Activated naive CD8-positive, alpha-beta T cell treated with anti-CD3 and anti-CD28 coated beads for 36 hours (primary cell): ENCODE measurements around the gene PITX1. TPM values are rescaled to one million over a fixed set of nuclear protein-coding genes. Genes with fewer than 3 reads are reported as not detected.
"Not testable (repeated sequence)": the region's sequence is repeated elsewhere in the genome, so short reads cannot be mapped to it uniquely, and the experiment has no call there.

Experiments
- DNase-seq: peaks from one replicate; pipeline ENCODE4 v3.0.0; 2021
- H3K27ac Mint-ChIP-seq: one replicate; pipeline ENCODE4 v1.8.0; 2022; ENCODE audit warnings: mild to moderate bottlenecking, moderate library complexity, mixed read lengths
- H3K27me3 Mint-ChIP-seq: one replicate; pipeline ENCODE4 v1.8.0; 2022; ENCODE audit warnings: mild to moderate bottlenecking, mixed read lengths
- H3K36me3 Mint-ChIP-seq: one replicate; pipeline ENCODE4 v1.8.0; 2021; ENCODE audit warnings: mild to moderate bottlenecking, mixed read lengths
- H3K4me1 Mint-ChIP-seq: one replicate; pipeline ENCODE4 v1.8.0; 2021; ENCODE audit warnings: mixed read lengths
- H3K4me3 Mint-ChIP-seq: one replicate; pipeline ENCODE4 v1.8.0; 2022; ENCODE audit warnings: mild to moderate bottlenecking, moderate library complexity, mixed read lengths
- H3K9me3 Mint-ChIP-seq: one replicate; pipeline ENCODE4 v1.8.0; 2022; ENCODE audit warnings: mixed read lengths
- total RNA-seq, 2 experiments: library from RNA; stranded (reverse); gene quantifications; one replicate each; pipeline ENCODE4 v1.2.3, GENCODE V29; 2021

PITX1 gene
- total RNA-seq, 2 experiments from 2014 or later, result not detected

DNA sequence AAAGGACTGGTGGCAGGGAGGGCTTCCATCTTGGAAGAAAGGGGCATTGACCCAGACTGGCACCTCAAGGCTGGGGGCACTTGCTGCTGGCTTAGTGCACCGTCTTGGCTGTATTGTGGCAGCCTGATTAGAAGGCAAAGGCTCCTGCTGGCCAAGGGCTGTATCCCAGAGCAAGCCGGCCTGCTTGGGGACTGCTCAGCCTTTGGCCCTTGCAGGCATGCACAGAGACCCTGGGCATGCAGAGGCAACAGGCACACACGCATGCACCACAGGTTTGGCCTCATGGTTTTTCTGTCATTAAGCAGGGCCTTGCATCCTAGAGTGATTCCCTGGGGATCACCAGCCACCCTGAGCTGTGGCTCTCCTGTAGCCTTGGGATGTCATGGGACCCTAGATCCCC is 29.0 kb downstream of the PITX1 start:
- peaks cover 4% of the 10 kb centered on the region for H3K9me3 Mint-ChIP-seq
- peaks cover 5% of the 10 kb centered on the region for H3K27me3 Mint-ChIP-seq
- no peak overlapping the region for H3K27ac Mint-ChIP-seq
- DNase-seq, result no peak
- H3K4me3 Mint-ChIP-seq, result no peak overlapping the region
- H3K4me1 Mint-ChIP-seq, result no peaks in the 10 kb centered on the region
- H3K36me3 Mint-ChIP-seq, result peaks cover 10% of the 10 kb centered on the region

DNA sequence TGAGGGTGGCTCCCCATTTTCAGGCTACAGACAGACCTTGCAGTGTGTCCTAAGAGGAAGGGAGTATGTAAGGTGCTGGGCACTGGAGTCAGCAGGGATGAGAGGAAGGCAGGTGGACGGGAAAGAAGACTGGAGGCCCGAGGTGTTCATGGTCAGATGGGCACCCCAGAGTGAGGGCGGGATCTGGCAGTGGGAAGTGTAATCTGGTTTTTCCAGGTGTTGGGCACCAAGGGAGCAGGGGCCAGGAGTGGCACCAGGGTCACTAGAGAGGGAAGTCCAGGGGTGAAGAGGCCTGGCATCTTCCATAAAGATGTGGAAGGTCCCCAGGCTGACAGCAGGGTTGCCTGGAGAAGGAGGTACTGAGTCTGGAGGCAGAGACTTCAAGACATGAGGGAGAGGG is 29.7 kb downstream of the PITX1 start:
- DNase-seq, result no peak
- Mint-ChIP-seq H3K27ac (no peak overlapping the region), H3K36me3 (peaks cover 10% of the 10 kb centered on the region), H3K4me1 (no peaks in the 10 kb centered on the region), H3K9me3 (peaks cover 4% of the 10 kb centered on the region), H3K4me3 (no peak overlapping the region), H3K27me3 (peaks cover 5% of the 10 kb centered on the region)

DNA sequence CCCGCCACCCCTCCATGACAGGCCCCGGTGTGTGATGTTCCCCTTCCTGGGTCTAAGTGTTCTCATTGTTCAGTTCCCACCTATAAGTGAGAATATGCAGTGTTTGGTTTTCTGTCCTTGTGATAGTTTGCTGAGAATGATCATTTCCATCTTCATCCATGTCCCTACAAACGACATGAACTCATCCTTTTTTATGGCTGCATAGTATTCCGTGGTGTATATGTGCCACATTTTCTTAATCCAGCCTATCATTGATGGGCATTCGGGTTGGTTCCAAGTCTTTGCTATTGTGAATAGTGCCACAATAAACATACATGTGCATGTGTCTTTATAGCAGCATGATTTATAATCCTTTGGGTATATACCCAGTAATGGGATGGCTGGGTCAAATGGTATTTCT is 36.0 kb downstream of the PITX1 start:
- H3K27ac Mint-ChIP-seq, DNase-seq, H3K9me3 Mint-ChIP-seq, H3K27me3 Mint-ChIP-seq, H3K4me1 Mint-ChIP-seq, H3K4me3 Mint-ChIP-seq: not testable (repeated sequence)
- peaks cover 10% of the 10 kb centered on the region for H3K36me3 Mint-ChIP-seq

DNA sequence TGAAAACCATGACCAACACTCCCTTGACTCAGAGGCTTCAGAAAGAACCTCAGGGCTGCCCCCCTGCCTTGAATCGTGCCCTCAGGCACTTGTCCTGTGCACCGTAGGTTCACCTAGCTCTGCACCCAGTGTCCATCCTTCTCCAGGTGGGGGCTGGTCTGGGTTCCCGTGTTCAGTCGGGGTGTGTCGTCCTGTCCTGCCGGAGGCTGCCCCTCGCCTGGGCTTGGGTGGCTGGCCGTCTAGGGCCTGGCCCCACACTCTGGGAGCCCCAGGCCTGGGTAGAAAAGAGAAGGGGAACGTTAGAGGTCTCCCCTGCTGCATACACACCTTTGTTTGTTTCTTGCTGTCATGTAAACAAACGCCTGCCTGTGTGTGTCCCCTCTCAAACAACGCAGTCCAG is 37.0 kb downstream of the PITX1 start:
- Mint-ChIP-seq H3K36me3 (peaks cover 4% of the 10 kb centered on the region), H3K9me3 (no peaks in the 10 kb centered on the region), H3K4me3 (no peak overlapping the region), H3K4me1 (no peaks in the 10 kb centered on the region), H3K27ac (no peak overlapping the region), H3K27me3 (peaks cover 5% of the 10 kb centered on the region)
- no peak for DNase-seq

DNA sequence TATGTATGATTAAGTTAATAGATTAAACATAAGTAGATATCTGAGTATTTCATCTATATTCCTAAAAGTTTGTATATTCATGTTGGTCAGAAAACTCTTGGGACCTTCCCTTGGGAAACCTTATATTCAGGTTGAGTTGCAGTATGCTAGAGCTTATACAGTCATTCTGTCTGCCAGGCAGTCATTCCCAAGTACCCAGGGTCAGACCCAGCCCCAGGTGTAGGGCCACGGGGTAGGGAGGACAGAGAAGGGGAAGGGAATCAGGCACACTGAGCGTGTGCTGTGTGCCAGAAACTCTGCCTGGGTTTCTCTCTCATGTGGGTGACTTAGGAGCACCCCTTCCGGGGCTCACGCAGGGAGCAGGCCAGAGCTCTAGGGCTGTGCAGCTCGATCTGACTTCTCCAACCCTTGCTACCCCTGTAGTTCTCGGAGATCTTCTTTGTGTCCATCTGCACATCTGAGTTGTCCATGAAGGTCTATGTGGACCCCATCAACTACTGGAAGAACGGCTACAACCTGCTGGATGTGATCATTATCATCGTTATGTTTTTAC is 38.1 kb downstream of the PITX1 start:
- H3K4me1 Mint-ChIP-seq, result no peaks in the 10 kb centered on the region
- no peaks in the 10 kb centered on the region for H3K9me3 Mint-ChIP-seq
- no peak for DNase-seq
- no peak overlapping the region for H3K27ac Mint-ChIP-seq
- peaks cover 2% of the 10 kb centered on the region for H3K27me3 Mint-ChIP-seq
- H3K36me3 Mint-ChIP-seq, result peaks cover 5% of the 10 kb centered on the region
- H3K4me3 Mint-ChIP-seq, result no peak overlapping the region

GRCh38 chr5:134994560-134995156 is 39.4 kb downstream of the PITX1 start:
- no peaks in the 10 kb centered on the region for H3K9me3 Mint-ChIP-seq
- peaks cover 2% of the 10 kb centered on the region for H3K36me3 Mint-ChIP-seq
- H3K27me3 Mint-ChIP-seq, result no peaks in the 10 kb centered on the region
- H3K4me1 Mint-ChIP-seq, result no peaks in the 10 kb centered on the region
- no peak overlapping the region for H3K4me3 Mint-ChIP-seq
- no peak overlapping the region for H3K27ac Mint-ChIP-seq
- DNase-seq, result no peak

GRCh38 chr5:134993161-134993560 is 40.9 kb downstream of the PITX1 start:
- no peak overlapping the region for H3K4me3 Mint-ChIP-seq
- H3K27me3 Mint-ChIP-seq, result no peaks in the 10 kb centered on the region
- H3K9me3 Mint-ChIP-seq, result no peaks in the 10 kb centered on the region
- H3K36me3 Mint-ChIP-seq, result peaks cover 2% of the 10 kb centered on the region
- no peaks in the 10 kb centered on the region for H3K4me1 Mint-ChIP-seq
- no peak for DNase-seq
- no peak overlapping the region for H3K27ac Mint-ChIP-seq

- no peaks in the 10 kb centered on the region for H3K4me1 Mint-ChIP-seq
- no peak overlapping the region for H3K27ac Mint-ChIP-seq
- no peaks in the 10 kb centered on the region for H3K27me3 Mint-ChIP-seq
- H3K9me3 Mint-ChIP-seq, result no peaks in the 10 kb centered on the region
- H3K4me3 Mint-ChIP-seq, result no peak overlapping the region
- H3K36me3 Mint-ChIP-seq, result peaks cover 2% of the 10 kb centered on the region
- no peak for DNase-seq
Measured at GRCh38 chr5:134992148-134992547, 41.9 kb downstream of the PITX1 start.

DNA sequence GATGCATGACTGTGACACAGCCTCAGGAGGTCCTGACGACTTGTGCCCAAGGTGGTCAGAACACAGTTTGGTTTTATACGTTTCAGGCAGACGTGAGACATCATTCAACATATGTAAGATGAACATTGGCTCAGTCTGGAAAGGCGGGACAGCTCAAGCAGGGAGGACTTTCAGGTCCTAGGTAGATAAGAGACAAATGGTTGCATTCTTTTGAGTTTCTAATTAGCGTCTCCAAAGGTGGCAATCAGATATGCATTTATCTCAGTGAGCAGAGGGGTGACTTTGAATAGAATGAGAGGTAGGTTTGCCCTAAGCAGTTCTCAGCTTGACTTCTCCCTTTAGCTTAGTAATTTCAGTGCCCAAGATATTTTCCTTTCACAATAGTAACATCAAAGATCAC is 43.8 kb downstream of the PITX1 start:
- not testable (repeated sequence) for H3K27me3 Mint-ChIP-seq, H3K4me3 Mint-ChIP-seq, H3K36me3 Mint-ChIP-seq, H3K27ac Mint-ChIP-seq, H3K4me1 Mint-ChIP-seq, DNase-seq, H3K9me3 Mint-ChIP-seq

GRCh38 chr5:134989266-134989830 is 44.7 kb downstream of the PITX1 start:
- H3K27ac Mint-ChIP-seq, result no peak overlapping the region
- no peaks in the 10 kb centered on the region for H3K27me3 Mint-ChIP-seq
- no peak for DNase-seq
- no peaks in the 10 kb centered on the region for H3K9me3 Mint-ChIP-seq
- no peaks in the 10 kb centered on the region for H3K4me1 Mint-ChIP-seq
- H3K36me3 Mint-ChIP-seq, result peaks cover 2% of the 10 kb centered on the region
- H3K4me3 Mint-ChIP-seq, result no peak overlapping the region

GRCh38 chr5:134982230-134982629 is 51.8 kb downstream of the PITX1 start:
- Mint-ChIP-seq H3K36me3 (peaks cover 15% of the 10 kb centered on the region), H3K4me1 (no peaks in the 10 kb centered on the region), H3K27me3 (peaks cover 6% of the 10 kb centered on the region), H3K4me3 (no peak overlapping the region), H3K9me3 (peaks cover 30% of the 10 kb centered on the region), H3K27ac (no peak overlapping the region)
- no peak for DNase-seq

- no peak for DNase-seq
- no peak overlapping the region for H3K4me3 Mint-ChIP-seq
- H3K9me3 Mint-ChIP-seq, result peaks cover 33% of the 10 kb centered on the region
- no peaks in the 10 kb centered on the region for H3K4me1 Mint-ChIP-seq
- H3K36me3 Mint-ChIP-seq, result peaks cover 25% of the 10 kb centered on the region
- H3K27ac Mint-ChIP-seq, result no peak overlapping the region
- H3K27me3 Mint-ChIP-seq, result peaks cover 6% of the 10 kb centered on the region
Measured at GRCh38 chr5:134979416-134979815, 54.6 kb downstream of the PITX1 start.

Other genes with a start within 250 kb of the PITX1 start
- gene C5orf24, start 188.3 kb downstream of the PITX1 start, total RNA-seq, result 10 to 100 TPM; 24.1 to 30.5 TPM
- 10 to 100 TPM; 27.2 to 29.4 TPM for gene TXNDC15, start 159.9 kb downstream of the PITX1 start, total RNA-seq
- 10 to 100 TPM in 1 of 2 experiments, 1 to 10 TPM in 1; 7.6 to 10.4 TPM for gene PCBD2, start 129.1 kb downstream of the PITX1 start, total RNA-seq
- gene CATSPER3, start 66.3 kb downstream of the PITX1 start, total RNA-seq, result under 1 TPM; 0.39 to 0.46 TPM